Myocyte (in vitro differentiated cells): ENCODE results near the gene PLXDC2. TPM values are rescaled to one million over a fixed set of nuclear protein-coding genes. Genes with fewer than 3 reads are reported as not detected.

Source experiments
- DNase-seq: peaks from one replicate; pipeline ENCODE4 v3.0.0-alpha.2; 2012; ENCODE audit warnings: low read depth
- total RNA-seq: library from RNA; depleted of rRNA; stranded (reverse); fragments of >200 nt; gene quantifications from 2 replicates; pipeline ENCODE4 v1.2.3, GENCODE V29; 2014

PLXDC2 gene
- total RNA-seq, 1 donor from 2014 or later = 12.0 TPM

- DNase-seq = no peak
Observed at GRCh38 chr10:19857876-19858275, 41.6 kb downstream of the PLXDC2 start.

- DNase-seq = no peak
Observed at GRCh38 chr10:19860107-19860506, 43.9 kb downstream of the PLXDC2 start.

DNA sequence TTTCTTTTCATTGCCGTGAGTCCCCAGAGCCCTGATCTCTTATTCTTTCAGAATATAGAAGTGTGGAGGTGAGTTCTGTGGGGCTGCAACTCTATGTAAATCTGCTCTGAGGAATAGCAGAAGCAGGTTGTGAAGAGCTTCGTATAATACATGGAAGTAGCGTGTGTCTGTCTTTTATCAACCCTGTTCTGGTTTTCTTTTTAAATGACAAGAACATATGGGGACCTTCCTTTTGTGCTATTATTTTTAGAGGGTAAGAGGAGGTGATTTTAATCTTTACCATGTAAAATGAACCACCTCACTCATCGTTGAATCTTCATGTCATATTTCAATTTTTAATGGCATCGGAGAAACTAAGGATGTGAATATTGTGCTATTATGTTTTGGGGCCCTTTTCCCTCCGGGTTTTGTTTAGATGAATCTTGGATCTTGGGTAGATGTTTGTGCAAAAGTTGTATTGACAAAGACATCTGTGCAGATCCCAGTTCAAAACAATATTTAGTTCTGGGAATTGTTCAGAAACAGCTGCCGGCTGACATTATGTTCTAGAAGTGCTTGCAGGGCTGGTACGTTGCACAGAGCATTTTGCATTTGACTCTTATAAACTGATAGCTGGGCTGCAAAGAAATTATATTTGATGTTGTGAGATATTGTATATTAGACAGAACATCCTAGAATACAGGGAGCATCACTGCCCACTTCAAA lies 46.7 kb downstream of the PLXDC2 start:
- DNase-seq = peak; percentile 10

DNA sequence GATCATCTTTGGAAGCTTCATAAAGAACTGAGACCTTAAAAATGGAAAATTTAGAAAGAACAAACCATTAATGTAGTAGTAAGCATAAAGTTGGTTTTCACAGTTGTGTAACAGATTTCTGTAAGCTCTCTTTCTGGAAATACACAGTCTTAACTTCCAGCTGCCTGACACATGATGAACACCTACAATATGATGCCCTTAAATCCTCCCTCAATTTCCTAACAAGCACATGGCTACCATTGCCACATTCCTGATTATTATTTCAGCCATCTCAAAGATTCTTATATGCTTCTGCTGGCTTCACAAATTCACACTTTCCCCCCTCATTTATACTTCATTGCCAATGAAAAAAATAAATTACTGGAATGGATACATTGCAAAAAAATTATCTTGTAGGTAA lies 49.4 kb downstream of the PLXDC2 start:
- DNase-seq = no peak

- DNase-seq = no peak
Observed at GRCh38 chr10:19869370-19869769, 53.1 kb downstream of the PLXDC2 start.

GRCh38 chr10:19872504-19873271 lies 56.5 kb downstream of the PLXDC2 start:
- no peak for DNase-seq

- no peak for DNase-seq
Observed at GRCh38 chr10:19874190-19874589, 58.0 kb downstream of the PLXDC2 start.

DNA sequence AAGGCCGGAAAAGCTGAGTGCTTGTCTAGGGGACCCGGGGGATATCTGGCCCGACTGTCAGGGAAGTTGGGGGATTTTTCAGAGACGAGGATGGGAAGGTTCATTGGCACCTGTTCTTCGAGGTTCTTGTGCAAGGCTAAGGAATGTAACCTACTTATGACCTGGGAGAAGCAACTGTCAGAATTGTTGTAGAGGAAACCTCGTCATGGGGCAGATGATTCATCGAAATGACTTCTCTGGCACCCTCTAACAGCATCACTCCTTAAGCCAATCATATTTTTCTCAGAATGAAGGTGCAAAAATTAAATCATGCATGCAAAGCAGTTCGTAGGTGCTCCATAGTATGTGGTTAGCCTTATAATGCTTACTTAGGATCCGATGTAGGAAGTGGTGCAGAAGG lies 58.6 kb downstream of the PLXDC2 start:
- DNase-seq = peak; percentile 52

- no peak for DNase-seq
Observed at GRCh38 chr10:19876570-19876969, 60.3 kb downstream of the PLXDC2 start.

DNA sequence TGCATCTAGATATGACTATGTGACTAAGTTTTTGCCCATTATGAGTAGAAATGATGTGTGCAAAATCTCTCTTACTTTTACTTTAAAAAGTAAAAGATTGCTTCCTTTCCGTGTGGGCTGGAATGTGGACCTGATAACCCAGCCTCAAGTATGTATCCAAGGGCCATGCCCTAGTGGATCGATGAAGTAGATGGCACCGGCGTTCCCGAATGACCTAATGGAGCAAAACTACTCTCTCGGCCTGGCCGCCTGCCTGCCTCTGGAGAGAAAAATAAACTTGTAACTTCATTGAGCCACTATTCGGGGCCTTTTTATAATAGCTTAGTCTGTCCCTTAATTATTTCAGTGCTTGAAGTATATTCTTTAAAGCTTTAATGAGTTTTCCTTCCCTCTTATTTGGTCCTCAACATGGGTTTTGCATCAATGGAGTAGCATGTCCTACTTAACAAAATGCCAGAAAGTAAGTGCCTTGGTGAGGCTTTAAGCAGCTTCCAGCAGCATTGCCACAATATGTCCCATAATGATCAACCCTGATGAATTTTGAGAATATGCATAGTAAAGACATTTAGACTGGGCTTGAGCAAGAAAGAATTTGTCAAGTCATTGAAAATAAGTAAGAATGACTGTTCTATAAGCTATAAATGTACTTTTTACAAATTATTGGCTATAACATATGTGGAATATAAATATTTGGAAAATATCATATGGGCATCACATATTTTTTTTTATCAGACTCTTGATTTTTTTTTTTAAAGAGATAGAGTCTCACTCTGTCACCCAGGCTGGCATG lies 61.4 kb downstream of the PLXDC2 start:
- DNase-seq = no peak

DNA sequence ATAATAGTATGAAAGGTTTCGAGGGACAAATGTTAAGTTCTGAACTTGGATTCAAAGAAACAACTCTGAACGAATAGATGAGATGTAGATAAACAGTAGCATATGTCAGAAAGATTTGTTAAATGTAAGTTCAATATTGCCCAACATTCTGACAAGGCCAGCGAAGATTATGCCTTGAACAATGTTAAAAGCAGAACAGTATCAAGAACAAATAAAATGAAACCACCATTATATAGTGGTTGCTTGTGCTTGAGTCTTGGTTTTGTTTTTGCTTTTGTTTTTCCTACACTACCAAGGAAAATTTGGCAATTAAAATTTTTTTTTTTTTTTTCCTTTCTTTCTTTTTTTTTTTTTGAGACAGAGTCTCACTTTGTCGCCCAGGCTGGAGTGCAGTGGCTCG lies 66.4 kb downstream of the PLXDC2 start:
- no peak for DNase-seq

DNA sequence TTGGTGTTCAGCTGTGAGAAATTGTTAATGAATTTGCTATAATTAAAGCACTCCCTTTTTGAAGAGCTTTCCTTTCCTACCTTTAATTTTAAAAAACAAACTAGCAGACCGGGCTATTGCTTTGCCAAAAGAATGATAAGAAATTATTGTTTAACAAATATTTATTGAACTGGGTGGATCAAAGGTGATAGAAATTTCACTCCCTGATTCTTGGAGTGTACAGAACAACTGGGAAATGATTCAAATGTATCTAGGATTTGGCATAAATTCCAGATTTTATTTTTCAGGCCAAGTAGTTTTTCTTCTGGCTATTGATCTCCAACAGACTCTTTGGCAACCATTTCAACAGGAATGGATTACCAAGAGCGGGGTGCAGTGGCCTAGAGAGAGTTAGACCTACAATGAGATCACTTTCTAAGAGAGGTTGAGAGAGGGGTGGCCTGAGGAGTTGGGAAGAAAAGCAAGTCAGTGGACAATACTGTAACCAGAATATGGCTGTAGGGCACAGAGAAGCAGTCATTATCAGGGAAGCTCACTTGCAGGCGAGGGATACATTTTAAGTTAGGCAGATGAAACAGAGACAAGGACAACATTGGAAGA lies 71.9 kb downstream of the PLXDC2 start:
- DNase-seq = no peak

- DNase-seq = peak; percentile 14
Observed at GRCh38 chr10:19889256-19889655, 73.0 kb downstream of the PLXDC2 start.

DNA sequence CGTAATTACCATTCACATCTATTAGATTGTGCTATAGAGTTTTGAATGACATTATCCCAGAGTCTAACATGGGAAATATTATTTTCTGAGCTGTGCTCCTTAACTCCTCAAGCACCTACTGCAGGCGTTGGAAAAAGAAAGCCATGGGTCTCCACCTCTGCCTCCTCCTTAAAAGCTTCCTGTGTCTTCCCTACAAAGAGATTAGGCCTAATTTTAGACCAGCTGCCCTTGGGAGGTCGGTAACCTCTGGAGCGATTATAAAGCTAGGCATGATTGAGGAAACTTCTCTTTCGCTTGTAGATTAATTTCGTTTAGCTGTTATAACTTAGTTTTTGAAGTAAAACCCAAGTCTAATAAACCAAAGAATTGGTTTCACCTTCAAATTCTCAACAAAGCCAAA lies 75.2 kb downstream of the PLXDC2 start:
- DNase-seq = no peak

- DNase-seq = no peak
Observed at GRCh38 chr10:19892270-19892669, 76.0 kb downstream of the PLXDC2 start.

DNA sequence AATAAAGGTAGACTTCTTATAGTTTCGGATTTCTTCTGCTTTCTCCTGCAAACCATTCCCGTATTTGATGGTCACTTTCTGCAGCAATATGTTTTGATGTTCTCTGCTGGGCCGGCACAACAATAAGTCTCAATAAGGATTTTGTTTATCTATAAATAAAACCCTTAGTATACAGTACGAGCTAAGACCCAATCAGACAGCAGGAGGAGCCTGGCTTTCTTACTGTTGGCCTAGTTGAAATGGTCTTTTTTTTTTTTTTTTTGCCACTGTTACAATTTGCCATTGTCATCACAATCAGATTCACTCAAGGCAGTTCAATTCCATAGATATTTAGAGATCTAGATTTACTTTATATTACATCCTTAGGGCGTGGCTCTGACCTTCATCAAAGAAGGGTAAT lies 76.4 kb downstream of the PLXDC2 start:
- no peak for DNase-seq

DNA sequence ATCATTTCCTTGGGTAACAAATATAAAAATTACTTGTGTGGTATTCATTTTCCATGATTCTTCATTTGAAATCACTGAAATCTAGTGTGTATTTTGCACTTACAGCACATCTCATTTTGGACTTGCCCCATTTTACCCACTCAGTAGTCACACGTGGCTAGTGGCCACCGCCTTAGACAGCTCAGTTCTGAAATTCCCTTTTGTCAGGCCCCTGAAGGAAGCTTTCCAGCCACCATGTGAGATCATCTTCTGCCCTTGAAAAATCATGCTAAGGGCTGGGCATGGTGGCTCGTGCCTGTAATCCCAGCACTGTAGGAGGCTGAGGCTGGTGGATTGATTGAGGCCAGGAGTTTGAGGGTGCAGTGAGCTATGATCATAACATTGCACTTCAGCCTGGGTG lies 79.3 kb downstream of the PLXDC2 start:
- DNase-seq = no peak

DNA sequence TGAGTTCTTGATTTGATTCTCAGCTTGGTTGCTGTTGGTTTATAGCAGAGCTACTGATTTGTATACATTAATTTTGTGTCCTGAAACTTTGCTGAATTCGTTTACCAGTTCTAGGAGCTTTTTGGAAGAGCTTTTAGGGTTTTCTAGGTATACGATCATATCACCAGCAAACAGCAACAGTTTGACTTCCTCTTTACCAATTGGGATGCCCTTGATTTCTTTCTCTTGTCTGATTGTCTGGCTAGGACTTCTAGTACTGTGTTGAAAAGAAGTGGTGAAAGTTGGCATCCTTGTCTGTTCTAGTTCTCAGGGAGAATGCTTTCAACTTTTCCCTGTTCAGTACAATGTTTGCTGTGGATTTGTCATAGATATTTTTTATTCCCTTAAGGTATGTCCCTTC lies 86.2 kb downstream of the PLXDC2 start:
- DNase-seq = no peak

DNA sequence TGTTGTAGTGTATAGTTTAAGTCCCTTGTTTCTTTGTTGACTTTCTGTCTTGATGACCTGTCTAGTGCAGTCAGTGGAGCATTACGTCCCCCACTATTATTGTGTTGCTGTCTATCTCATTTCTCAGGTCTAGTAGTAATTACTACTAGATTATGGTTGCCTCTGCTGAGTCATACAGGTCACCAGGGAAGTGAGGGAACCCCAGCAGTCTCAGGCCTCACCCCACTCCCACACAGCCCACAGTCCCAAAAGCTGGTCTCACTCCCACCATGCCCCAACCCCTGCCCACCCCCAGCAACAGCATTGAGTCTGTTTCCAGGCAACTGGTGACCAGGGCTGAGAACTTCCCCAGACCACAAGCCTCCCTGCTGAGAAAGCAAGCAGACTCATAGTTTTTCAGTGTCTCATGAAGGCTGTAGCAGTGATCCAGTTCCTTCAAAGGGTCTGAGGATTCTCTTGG lies 88.0 kb downstream of the PLXDC2 start:
- peak; percentile 46 for DNase-seq

DNA sequence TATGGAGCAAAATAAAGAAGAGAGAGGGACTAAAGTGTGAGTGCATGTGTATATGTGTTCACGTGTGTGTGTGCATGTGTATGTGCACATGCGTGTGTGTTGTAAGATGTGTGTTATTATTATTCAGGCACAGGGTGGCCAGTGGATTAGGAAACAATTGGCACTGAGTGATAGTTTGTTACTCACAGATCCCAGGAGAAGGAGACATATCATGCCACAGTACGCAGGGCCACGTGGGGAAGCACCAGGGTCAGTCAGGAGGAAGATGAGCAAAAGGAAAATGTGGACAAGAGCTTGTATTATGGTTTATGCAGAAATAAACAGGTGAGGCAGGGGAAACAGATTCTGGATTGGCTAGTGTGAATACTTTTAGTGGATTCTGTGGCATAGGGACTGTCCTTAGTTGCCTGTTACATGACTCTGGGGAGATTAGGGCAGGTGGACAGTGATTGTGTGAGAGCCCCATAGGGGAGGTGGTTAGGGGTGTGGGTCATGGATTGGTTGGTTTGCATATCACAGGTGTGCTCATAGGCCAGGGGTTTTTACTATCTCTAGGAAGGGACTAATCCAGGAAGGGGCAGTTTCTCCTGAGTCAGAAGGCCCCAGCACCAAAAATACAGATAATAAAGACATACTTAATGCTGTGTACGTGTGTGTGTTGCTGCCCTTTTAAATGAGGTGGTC lies 90.0 kb downstream of the PLXDC2 start:
- no peak for DNase-seq
